ENCODE data around the gene TUBA3C. TPM values are rescaled to one million over a fixed set of nuclear protein-coding genes. Genes with fewer than 3 reads are reported as not detected.

Gene TUBA3C
- total RNA-seq, 3 donors from 2014 or later (not counting 1 experiment from before 2014, with no cell fraction given) = not detected

DNA sequence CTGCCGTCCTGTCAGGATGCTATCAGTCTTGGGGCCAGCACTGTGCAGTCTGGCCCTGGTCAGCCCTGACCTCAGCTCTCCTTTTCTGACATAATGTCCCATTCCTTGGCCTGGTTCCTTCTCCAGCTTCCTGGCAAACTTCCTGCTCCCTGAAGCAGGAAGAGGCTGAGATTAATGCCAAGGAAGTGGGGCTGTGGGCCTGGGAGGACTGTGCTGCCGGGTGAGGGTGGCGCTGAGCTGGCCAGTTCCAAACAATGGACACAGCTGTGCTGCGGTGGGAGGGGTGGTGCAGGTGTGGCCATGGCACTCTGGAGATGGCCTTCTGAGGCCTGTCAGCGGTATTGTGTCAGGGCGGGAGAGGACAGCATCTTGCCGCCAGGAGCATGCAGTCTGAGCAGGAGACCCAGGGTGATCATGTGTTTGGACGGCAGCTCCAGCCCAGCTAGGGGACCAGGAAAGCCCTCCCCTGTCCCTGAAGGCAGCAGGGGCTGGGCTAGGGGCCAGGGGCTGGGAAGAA lies 30.9 kb downstream of the TUBA3C start:
- H3K4me3 ChIP-seq (ENCODE audit: low read length) = no peak overlapping the region
- H3K27ac ChIP-seq (ENCODE audit: low read length) = no peak overlapping the region
- peaks cover 7 to 8% of the 10 kb centered on the region in 2 donors for H3K9me3 Mint-ChIP-seq
- DNase-seq = no peak
- intact Hi-C loops (cut with micrococcal nuclease) = no loop called here
- H3K4me1 Mint-ChIP-seq = no peaks in the 10 kb centered on the region
- H3K27ac Mint-ChIP-seq = no peak overlapping the region
- WGBS (ENCODE audit: insufficient coverage) = 94% methylated on average over 8 of the region's 8 CpGs
- H3K4me1 ChIP-seq (ENCODE audit: control insufficient read depth, insufficient read depth, low read length) = peaks cover 9% of the 10 kb centered on the region
- no peaks in the 10 kb centered on the region for H3K9me3 ChIP-seq (ENCODE audit: control insufficient read depth, insufficient read depth, low read length)
- no peaks in the 10 kb centered on the region for H3K36me3 ChIP-seq (ENCODE audit: control insufficient read depth, insufficient read depth, low read length)
- peaks cover 8% of the 10 kb centered on the region for H3K36me3 Mint-ChIP-seq
- H3K4me3 Mint-ChIP-seq = no peak overlapping the region
- H3K27me3 ChIP-seq (ENCODE audit: control insufficient read depth, insufficient read depth, low read length) = no peaks in the 10 kb centered on the region
- H3K27me3 Mint-ChIP-seq (ENCODE audit: low read depth in 2 of 2) = no peaks in the 10 kb centered on the region
- TF ChIP-seq CTCF (IDR thresholded peaks at IDR 0.05) = no peak
- ATAC-seq = no peak

GRCh38 chr13:19150226-19150625 lies 31.4 kb downstream of the TUBA3C start:
- intact Hi-C loops (cut with micrococcal nuclease) = no loop called here
- no peaks in the 10 kb centered on the region for H3K36me3 ChIP-seq (ENCODE audit: control insufficient read depth, insufficient read depth, low read length)

DNA sequence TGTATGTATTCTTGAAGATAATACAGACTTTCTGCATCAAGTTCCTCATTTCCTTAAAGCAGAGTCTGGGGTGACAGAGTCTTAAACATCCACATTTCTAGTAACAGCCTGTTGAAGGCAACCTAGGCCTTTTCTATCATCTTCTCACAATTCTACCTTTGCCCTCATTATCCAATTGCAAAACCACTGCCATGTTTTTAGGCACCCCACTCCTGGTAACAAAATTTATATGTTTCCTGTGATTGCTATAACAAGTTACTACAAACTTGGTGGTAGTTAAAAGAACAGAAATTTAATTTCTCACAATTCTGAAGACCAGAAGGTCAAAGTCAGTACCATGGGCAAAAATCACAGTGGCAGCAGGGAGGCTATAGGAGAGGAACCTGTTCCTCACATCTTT lies 33.1 kb downstream of the TUBA3C start:
- Histone ChIP-seq H3K27me3 (ENCODE audit: control insufficient read depth, insufficient read depth, low read length) (no peaks in the 10 kb centered on the region), H3K4me3 (ENCODE audit: low read length) (no peak overlapping the region), H3K36me3 (ENCODE audit: control insufficient read depth, insufficient read depth, low read length) (no peaks in the 10 kb centered on the region), H3K4me1 (ENCODE audit: control insufficient read depth, insufficient read depth, low read length) (no peaks in the 10 kb centered on the region), H3K9me3 (ENCODE audit: control insufficient read depth, insufficient read depth, low read length) (no peaks in the 10 kb centered on the region), H3K27ac (ENCODE audit: low read length) (no peak overlapping the region)
- peaks cover 8% of the 10 kb centered on the region for H3K36me3 Mint-ChIP-seq
- no peak for DNase-seq
- H3K4me1 Mint-ChIP-seq = no peaks in the 10 kb centered on the region
- H3K9me3 Mint-ChIP-seq = peaks cover 7 to 9% of the 10 kb centered on the region in 2 donors
- no peak overlapping the region for H3K4me3 Mint-ChIP-seq
- intact Hi-C loops (cut with micrococcal nuclease) = no loop called here
- H3K27me3 Mint-ChIP-seq (ENCODE audit: low read depth in 2 of 2) = no peaks in the 10 kb centered on the region
- no peak for TF ChIP-seq CTCF (IDR thresholded peaks at IDR 0.05)
- ATAC-seq = no peak
- H3K27ac Mint-ChIP-seq = no peak overlapping the region

More at GRCh38 chr13:19150226-19150625, 31.4 kb downstream of the TUBA3C start:
- Mint-ChIP-seq H3K4me3 (no peak overlapping the region), H3K4me1 (no peaks in the 10 kb centered on the region), H3K27ac (no peak overlapping the region), H3K27me3 (ENCODE audit: low read depth in 2 of 2) (no peaks in the 10 kb centered on the region), H3K9me3 (peaks cover 7 to 8% of the 10 kb centered on the region in 2 donors), H3K36me3 (peaks cover 8% of the 10 kb centered on the region)
- Histone ChIP-seq H3K27ac (ENCODE audit: low read length) (no peak overlapping the region), H3K27me3 (ENCODE audit: control insufficient read depth, insufficient read depth, low read length) (no peaks in the 10 kb centered on the region), H3K4me3 (ENCODE audit: low read length) (no peak overlapping the region), H3K9me3 (ENCODE audit: control insufficient read depth, insufficient read depth, low read length) (no peaks in the 10 kb centered on the region), H3K4me1 (ENCODE audit: control insufficient read depth, insufficient read depth, low read length) (peaks cover 5% of the 10 kb centered on the region)
- WGBS (ENCODE audit: insufficient coverage) = 91% methylated on average over 10 of the region's 10 CpGs
- no peak for DNase-seq
- no peak for ATAC-seq
- no peak for TF ChIP-seq CTCF (IDR thresholded peaks at IDR 0.05)
